ENCODE data around the gene ATP11C. TPM values are rescaled to one million over a fixed set of nuclear protein-coding genes. Genes with fewer than 3 reads are reported as not detected.
"Not testable (repeated sequence)": the region's sequence is repeated elsewhere in the genome, so short reads cannot be mapped to it uniquely, and the experiment has no call there.

The ATP11C gene
- total RNA-seq, 2 donors from 2014 or later: 23.2 to 28.3 TPM

DNA sequence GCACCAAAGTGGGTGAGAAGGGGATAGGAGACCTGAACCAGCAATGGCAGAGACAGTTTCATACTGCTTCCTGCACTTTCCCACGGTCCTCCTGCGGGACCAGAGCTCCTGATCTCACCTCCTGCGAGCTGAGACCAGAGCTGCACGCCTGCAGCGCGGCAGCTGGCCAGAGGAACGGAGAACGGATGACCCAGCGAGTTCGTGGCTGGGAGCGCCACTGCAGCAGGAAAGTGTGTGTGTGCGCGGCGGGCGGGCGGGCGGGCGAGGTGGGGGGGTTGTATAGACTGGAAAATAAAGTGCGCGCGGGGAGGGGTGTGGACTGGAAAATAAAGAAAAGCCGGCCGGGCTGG is 241.4 kb downstream of the ATP11C start:
- Histone ChIP-seq H3K27me3 (replicated peaks; ENCODE audit: insufficient read depth) (no peaks in the 10 kb centered on the region), H3K36me3 (no peaks in the 10 kb centered on the region), H3K9me3 (no peaks in the 10 kb centered on the region), H3K4me3 (peak overlapping the region; percentile 21 to 31), H3K4me1 (replicated peaks) (no peaks in the 10 kb centered on the region), H3K27ac (no peak overlapping the region)
- no peak for DNase-seq (ENCODE audit: low spot score)
- intact Hi-C loops (cut with DNase I): no loop called here
- TF ChIP-seq, protein P1, sequence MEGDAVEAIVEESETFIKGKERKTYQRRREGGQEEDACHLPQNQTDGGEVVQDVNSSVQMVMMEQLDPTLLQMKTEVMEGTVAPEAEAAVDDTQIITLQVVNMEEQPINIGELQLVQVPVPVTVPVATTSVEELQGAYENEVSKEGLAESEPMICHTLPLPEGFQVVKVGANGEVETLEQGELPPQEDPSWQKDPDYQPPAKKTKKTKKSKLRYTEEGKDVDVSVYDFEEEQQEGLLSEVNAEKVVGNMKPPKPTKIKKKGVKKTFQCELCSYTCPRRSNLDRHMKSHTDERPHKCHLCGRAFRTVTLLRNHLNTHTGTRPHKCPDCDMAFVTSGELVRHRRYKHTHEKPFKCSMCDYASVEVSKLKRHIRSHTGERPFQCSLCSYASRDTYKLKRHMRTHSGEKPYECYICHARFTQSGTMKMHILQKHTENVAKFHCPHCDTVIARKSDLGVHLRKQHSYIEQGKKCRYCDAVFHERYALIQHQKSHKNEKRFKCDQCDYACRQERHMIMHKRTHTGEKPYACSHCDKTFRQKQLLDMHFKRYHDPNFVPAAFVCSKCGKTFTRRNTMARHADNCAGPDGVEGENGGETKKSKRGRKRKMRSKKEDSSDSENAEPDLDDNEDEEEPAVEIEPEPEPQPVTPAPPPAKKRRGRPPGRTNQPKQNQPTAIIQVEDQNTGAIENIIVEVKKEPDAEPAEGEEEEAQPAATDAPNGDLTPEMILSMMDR (IDR thresholded peaks at IDR 0.05): no peak
- TF ChIP-seq POLR2A (IDR thresholded peaks at IDR 0.05) (no peak), POLR2AphosphoS5 (IDR thresholded peaks at IDR 0.05) (no peak)
- 0% methylated on average over 4 of the region's 23 CpGs for WGBS

DNA sequence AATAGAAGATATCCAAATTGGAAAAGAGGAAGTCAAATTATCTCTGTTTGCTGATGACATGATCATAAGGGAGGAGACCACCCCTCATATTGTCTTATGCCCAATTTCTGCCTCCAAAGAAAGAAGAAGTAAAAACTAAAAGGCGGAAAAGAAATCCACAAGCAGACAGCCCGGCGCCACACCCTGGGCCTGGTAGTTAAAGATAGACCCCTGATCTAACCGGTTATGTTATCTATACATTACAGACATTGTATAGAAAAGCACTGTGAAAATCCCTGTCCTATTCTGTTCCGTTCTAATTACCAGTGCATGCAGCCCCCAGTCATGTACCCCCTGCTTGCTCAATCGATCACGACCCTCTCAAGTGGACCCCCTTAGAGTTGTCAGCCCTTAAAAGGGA is 247.7 kb downstream of the ATP11C start:
- H3K27me3 ChIP-seq (replicated peaks; ENCODE audit: insufficient read depth); H3K4me1 ChIP-seq (replicated peaks); H3K4me3 ChIP-seq; DNase-seq (ENCODE audit: low spot score); H3K27ac ChIP-seq; H3K36me3 ChIP-seq; H3K9me3 ChIP-seq; intact Hi-C loops (cut with DNase I): not testable (repeated sequence)
- WGBS: 93% methylated on average over 7 of the region's 7 CpGs

DNA sequence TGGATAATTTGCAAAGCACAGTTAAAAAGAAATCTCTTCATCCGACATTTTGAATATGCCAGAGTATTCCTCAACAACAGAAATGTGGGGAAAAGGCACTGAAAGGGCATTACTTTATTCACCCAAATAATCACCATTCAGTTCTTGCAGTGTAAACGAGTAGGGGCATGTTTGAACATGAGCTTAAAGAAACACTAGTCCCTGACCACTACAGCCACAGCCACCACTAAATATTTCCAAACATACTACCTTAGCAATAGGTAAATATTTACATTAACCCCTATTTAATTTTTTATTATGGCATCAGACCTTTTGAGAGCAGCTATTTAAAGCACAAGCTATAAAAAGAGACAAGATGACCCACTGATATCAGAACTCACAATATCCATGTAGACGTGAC is 252.5 kb downstream of the ATP11C start:
- intact Hi-C loops (cut with DNase I): no loop called here
- H3K27me3 ChIP-seq (replicated peaks; ENCODE audit: insufficient read depth): no peaks in the 10 kb centered on the region

More for the DNA sequence above, 252.5 kb downstream of the ATP11C start:
- Histone ChIP-seq H3K4me1 (replicated peaks) (no peaks in the 10 kb centered on the region), H3K4me3 (no peak overlapping the region), H3K36me3 (no peaks in the 10 kb centered on the region), H3K27ac (no peak overlapping the region), H3K9me3 (no peaks in the 10 kb centered on the region)
- 48% methylated on average over 3 of the region's 3 CpGs for WGBS
- DNase-seq (ENCODE audit: low spot score): no peak
- TF ChIP-seq, protein P1 (IDR thresholded peaks at IDR 0.05): no peak
- no peak for TF ChIP-seq POLR2A (IDR thresholded peaks at IDR 0.05)

MicroRNA genes within 50 kb of the gene (microRNA counts, 767-probe panel; counts per million panel counts)
- 1,935 to 2,860 counts per million in 2 donors for microRNA hsa-miR-505-3p

Small RNA genes lying within 50 kb of the gene (microRNA-seq; reads per million reads assigned to microRNA genes)
- gene MIR505: 256 reads per million, percentile 80 among the genes with 10 or more reads in this experiment

Small RNA genes lying within 50 kb of the gene (small RNA-seq; reads per million reads assigned to genes)
- gene MIR505: 3.5 to 6.0 reads per million in 2 donors
- 0 reads per million in 2 donors for gene RF00425
- gene RF01210: 0 reads per million in 2 donors
- gene RNU6ATAC23P: 0 reads per million in 2 donors

Other genes starting within 250 kb of the ATP11C start
- 10 to 100 TPM in 1 of 2 donors, under 1 TPM in 1; 0.32 to 27.9 TPM for gene MCF2, start 224.9 kb downstream of the ATP11C start, total RNA-seq
- gene CXorf66, start 32.5 kb upstream of the ATP11C start, total RNA-seq: under 1 TPM in 1 of 2 donors, not detected in 1; 0.45 TPM